Measurements from ENCODE around the gene PLCD4.

PLCD4 gene

GRCh38 chr2:218607436-218608115 is at the start of gene PLCD4:
Gene PLCD4 (plus strand): TSS chr2:218607899. CDS start chr2:218615740, 7,841 bp downstream.
- DNase-seq (ENCODE audit: low read depth) = peak; percentile 46
- H3K4me3 ChIP-seq (ENCODE audit: control insufficient read depth, low read depth, low read length) = peak within 1 kb of the TSS; percentile 5
- peak; percentile 30 for TF ChIP-seq CTCF (IDR thresholded peaks at IDR 0.05; ENCODE audit: control insufficient read depth, insufficient read depth, low read depth, low read length, missing control alignments)

GRCh38 chr2:218557941-218558340 is 49.8 kb upstream of the PLCD4 start:
- H3K4me3 ChIP-seq (ENCODE audit: control insufficient read depth, low read depth, low read length) = no peak overlapping the region
- TF ChIP-seq CTCF (IDR thresholded peaks at IDR 0.05; ENCODE audit: control insufficient read depth, insufficient read depth, low read depth, low read length, missing control alignments) = no peak
- no peak for DNase-seq (ENCODE audit: low read depth)

- no peak for TF ChIP-seq CTCF (IDR thresholded peaks at IDR 0.05; ENCODE audit: control insufficient read depth, insufficient read depth, low read depth, low read length, missing control alignments)
- no peak overlapping the region for H3K4me3 ChIP-seq (ENCODE audit: control insufficient read depth, low read depth, low read length)
Observed at GRCh38 chr2:218558986-218559385, 48.7 kb upstream of the PLCD4 start.

GRCh38 chr2:218564056-218564455 is 43.6 kb upstream of the PLCD4 start:
- no peak for TF ChIP-seq CTCF (IDR thresholded peaks at IDR 0.05; ENCODE audit: control insufficient read depth, insufficient read depth, low read depth, low read length, missing control alignments)

More at GRCh38 chr2:218558986-218559385, 48.7 kb upstream of the PLCD4 start:
- DNase-seq (ENCODE audit: low read depth) = no peak

GRCh38 chr2:218566296-218566695 is 41.4 kb upstream of the PLCD4 start:
- H3K4me3 ChIP-seq (ENCODE audit: control insufficient read depth, low read depth, low read length) = no peak overlapping the region
- no peak for TF ChIP-seq CTCF (IDR thresholded peaks at IDR 0.05; ENCODE audit: control insufficient read depth, insufficient read depth, low read depth, low read length, missing control alignments)
- DNase-seq (ENCODE audit: low read depth) = no peak

More at GRCh38 chr2:218564056-218564455, 43.6 kb upstream of the PLCD4 start:
- no peak for DNase-seq (ENCODE audit: low read depth)
- H3K4me3 ChIP-seq (ENCODE audit: control insufficient read depth, low read depth, low read length) = no peak overlapping the region

- no peak for TF ChIP-seq CTCF (IDR thresholded peaks at IDR 0.05; ENCODE audit: control insufficient read depth, insufficient read depth, low read depth, low read length, missing control alignments)
- H3K4me3 ChIP-seq (ENCODE audit: control insufficient read depth, low read depth, low read length) = peak overlapping the region; percentile 86
- peak; percentile 5 for DNase-seq (ENCODE audit: low read depth)
Observed at GRCh38 chr2:218567797-218568189, 39.9 kb upstream of the PLCD4 start.

Measured in AG09309 (cell line).